ENCODE measurements around the gene UBXN11. TPM values are rescaled to one million over a fixed set of nuclear protein-coding genes. Genes with fewer than 3 reads are reported as not detected.

UBXN11 gene
- total RNA-seq, 2 donors from 2014 or later, result 12.2 to 14.8 TPM

- ATAC-seq, result no peak
- no peaks in the 10 kb centered on the region for H3K27me3 ChIP-seq
- intact Hi-C loops (cut with DNase I), result no loop called here
These were observed 23.1 kb downstream of the UBXN11 start for GRCh38 chr1:26283279-26283853.

GRCh38 chr1:26282401-26282918, 24.0 kb downstream of the UBXN11 start:
- no peaks in the 10 kb centered on the region for H3K9me3 ChIP-seq
- no peak overlapping the region for H3K4me3 ChIP-seq
- no peak for TF ChIP-seq POLR2A (IDR thresholded peaks at IDR 0.05)
- TF ChIP-seq CTCF (IDR thresholded peaks at IDR 0.05), result no peak
- ATAC-seq, result no peak
- peaks cover 55% of the 10 kb centered on the region for H3K4me1 ChIP-seq
- H3K36me3 ChIP-seq (replicated peaks in 1 of 2; ENCODE audit: insufficient read depth in 1 of 2, low read depth in 2 of 2), result no peaks in the 10 kb centered on the region
- 84 to 89% methylated on average over 14 to 21 of the region's 22 CpGs for WGBS, 2 donors
- peak overlapping the region in 1 of 4 donors; percentile 1 for H3K27ac ChIP-seq
- DNase-seq, result no peak
- intact Hi-C loops (cut with DNase I), result no loop called here
- H3K27me3 ChIP-seq, result no peaks in the 10 kb centered on the region

More at GRCh38 chr1:26283279-26283853, 23.1 kb downstream of the UBXN11 start:
- no peaks in the 10 kb centered on the region for H3K9me3 ChIP-seq
- H3K4me3 ChIP-seq, result no peak overlapping the region
- no peaks in the 10 kb centered on the region for H3K36me3 ChIP-seq (replicated peaks in 1 of 2; ENCODE audit: insufficient read depth in 1 of 2, low read depth in 2 of 2)
- H3K27ac ChIP-seq, result peak overlapping the region in 1 of 4 donors; percentile 24
- TF ChIP-seq POLR2A (IDR thresholded peaks at IDR 0.05) (no peak), CTCF (IDR thresholded peaks at IDR 0.05) (no peak)
- DNase-seq, result no peak
- WGBS, 2 donors, result 64% methylated on average over 4 of the region's 4 CpGs
- peaks cover 46% of the 10 kb centered on the region for H3K4me1 ChIP-seq

- Histone ChIP-seq H3K4me1 (peaks cover 60% of the 10 kb centered on the region), H3K4me3 (no peak overlapping the region), H3K27ac (peak overlapping the region in 1 of 4 donors; percentile 1), H3K9me3 (no peaks in the 10 kb centered on the region), H3K36me3 (replicated peaks in 1 of 2; ENCODE audit: insufficient read depth in 1 of 2, low read depth in 2 of 2) (no peaks in the 10 kb centered on the region), H3K27me3 (no peaks in the 10 kb centered on the region)
- WGBS, 2 donors, result 65 to 76% methylated on average over 12 to 14 of the region's 15 CpGs
- intact Hi-C loops (cut with DNase I), result no loop called here
- ATAC-seq (no peak), DNase-seq (no peak)
- TF ChIP-seq CTCF (IDR thresholded peaks at IDR 0.05) (no peak), POLR2A (IDR thresholded peaks at IDR 0.05) (no peak)
These were observed 24.5 kb downstream of the UBXN11 start for GRCh38 chr1:26281971-26282370.

- H3K27ac ChIP-seq, result peak overlapping the region; percentile 95 to 97 (median 95)
- DNase-seq (no peak), ATAC-seq (no peak)
- TF ChIP-seq CTCF (IDR thresholded peaks at IDR 0.05) (no peak), POLR2A (IDR thresholded peaks at IDR 0.05) (no peak)
- intact Hi-C loops (cut with DNase I), result no loop called here
- H3K4me3 ChIP-seq, result no peak overlapping the region
- H3K27me3 ChIP-seq, result no peaks in the 10 kb centered on the region
- H3K4me1 ChIP-seq, result peaks cover 66% of the 10 kb centered on the region
- H3K36me3 ChIP-seq (replicated peaks in 1 of 2; ENCODE audit: insufficient read depth in 1 of 2, low read depth in 2 of 2), result no peaks in the 10 kb centered on the region
- H3K9me3 ChIP-seq, result no peaks in the 10 kb centered on the region
- 95 to 98% methylated on average over 4 to 5 of the region's 5 CpGs for WGBS, 2 donors
These were observed 25.1 kb downstream of the UBXN11 start for GRCh38 chr1:26281091-26281958.

All from body of pancreas (tissue), 4 donors.